Astrocyte (in vitro differentiated cells and primary cell): ENCODE measurements around the gene ARHGAP20. TPM values are rescaled to one million over a fixed set of nuclear protein-coding genes. Genes with fewer than 3 reads are reported as not detected.
A peak's percentile ranks its signal among the peaks of the same experiment; 100 is the strongest.

Source experiments
- DNase-seq: peaks from one replicate; pipeline ENCODE4 v3.0.0-alpha.2; 2010; ENCODE audit warnings: low read depth
- FAIRE-seq: peaks from 2 replicates; lab custom pipeline; 2011; peaks lifted over from hg19 to GRCh38; lab: Jason Lieb, UNC
- H2AFZ ChIP-seq: 2 replicates; pipeline ENCODE4 v1.6.0; 2012; ENCODE audit warnings: low read depth, low read length, inconsistent platforms
- H3K27ac ChIP-seq: 2 replicates; pipeline ENCODE4 v1.5.1; 2011; ENCODE audit warnings: low read depth, low read length, inconsistent platforms
- H3K27me3 ChIP-seq: 2 replicates; pipeline ENCODE4 v1.6.0; 2011; ENCODE audit warnings: low read length, inconsistent platforms; ENCODE audit not compliant: insufficient read depth
- H3K36me3 ChIP-seq: 2 replicates; pipeline ENCODE4 v1.5.1; 2011; ENCODE audit warnings: low read length, inconsistent platforms; ENCODE audit not compliant: insufficient read depth
- H3K4me1 ChIP-seq: 2 replicates; pipeline ENCODE4 v1.5.1; 2011; ENCODE audit warnings: low read length, inconsistent platforms; ENCODE audit not compliant: insufficient read depth
- H3K4me2 ChIP-seq: 2 replicates; pipeline ENCODE4 v1.6.0; 2012; ENCODE audit warnings: low read length, inconsistent platforms
- H3K4me3 ChIP-seq: 2 replicates; pipeline ENCODE4 v1.5.1; 2011; ENCODE audit warnings: low read depth, mild to moderate bottlenecking, low read length, inconsistent platforms; ENCODE audit not compliant: insufficient read depth
- H3K79me2 ChIP-seq: 2 replicates; pipeline ENCODE4 v1.6.0; 2012; ENCODE audit warnings: mild to moderate bottlenecking, low read length, inconsistent platforms; ENCODE audit not compliant: insufficient read depth
- H3K9ac ChIP-seq: 2 replicates; pipeline ENCODE4 v1.6.0; 2012; ENCODE audit warnings: mild to moderate bottlenecking, low read length, inconsistent platforms
- H3K9me3 ChIP-seq: 2 replicates; pipeline ENCODE4 v1.5.1; 2012; ENCODE audit warnings: low read depth, mild to moderate bottlenecking, low read length, inconsistent platforms; ENCODE audit not compliant: insufficient read depth
- H4K20me1 ChIP-seq: 2 replicates; pipeline ENCODE4 v1.6.0; 2012; ENCODE audit warnings: low read length, inconsistent platforms; ENCODE audit not compliant: insufficient read depth
- H3K27ac Mint-ChIP-seq: one replicate; pipeline ENCODE4 v1.8.0; 2021; ENCODE audit warnings: mild to moderate bottlenecking, mixed read lengths; ENCODE audit not compliant: unreplicated experiment
- H3K27me3 Mint-ChIP-seq: one replicate; pipeline ENCODE4 v1.8.0; 2021; ENCODE audit warnings: low read depth, mixed read lengths; ENCODE audit not compliant: unreplicated experiment
- H3K36me3 Mint-ChIP-seq: one replicate; pipeline ENCODE4 v1.8.0; 2021; ENCODE audit warnings: low read depth, mixed read lengths; ENCODE audit not compliant: unreplicated experiment
- H3K4me1 Mint-ChIP-seq: one replicate; pipeline ENCODE4 v1.8.0; 2021; ENCODE audit warnings: low read depth, mixed read lengths; ENCODE audit not compliant: unreplicated experiment
- H3K4me3 Mint-ChIP-seq: one replicate; pipeline ENCODE4 v1.8.0; 2021; ENCODE audit warnings: mild to moderate bottlenecking, moderate library complexity, mixed read lengths; ENCODE audit not compliant: unreplicated experiment
- H3K9me3 Mint-ChIP-seq: one replicate; pipeline ENCODE4 v1.8.0; 2021; ENCODE audit warnings: mild to moderate bottlenecking, mixed read lengths; ENCODE audit not compliant: unreplicated experiment
- CTCF ChIP-seq: IDR thresholded peaks from 2 replicates; pipeline ENCODE4 v1.5.1; 2011; ENCODE audit warnings: low read depth, mild to moderate bottlenecking, inconsistent platforms, low read length, moderate library complexity; ENCODE audit not compliant: insufficient read depth
- EZH2 ChIP-seq: IDR thresholded peaks from 2 replicates; pipeline ENCODE4 v1.6.1; 2012; ENCODE audit warnings: mild to moderate bottlenecking, low read length, inconsistent platforms; ENCODE audit not compliant: insufficient read depth
- total RNA-seq: library from RNA; stranded (reverse); gene quantifications from 2 replicates; pipeline ENCODE4 v1.2.1, GENCODE V29; 2021

Gene ARHGAP20
- total RNA-seq, 1 donor from 2014 or later = 0.11 TPM

- H3K79me2 ChIP-seq = no peaks in the 10 kb centered on the region
- H4K20me1 ChIP-seq = no peaks in the 10 kb centered on the region
- FAIRE-seq = no peak
- no peaks in the 10 kb centered on the region for H3K9me3 Mint-ChIP-seq
- H3K4me2 ChIP-seq = no peak overlapping the region
- no peaks in the 10 kb centered on the region for H3K27me3 Mint-ChIP-seq
- no peak overlapping the region for H3K4me3 ChIP-seq
- no peak for DNase-seq
- H3K36me3 Mint-ChIP-seq = no peaks in the 10 kb centered on the region
- H3K27ac ChIP-seq = no peak overlapping the region
- no peaks in the 10 kb centered on the region for H3K9me3 ChIP-seq
- no peaks in the 10 kb centered on the region for H3K36me3 ChIP-seq
- no peak overlapping the region for H3K9ac ChIP-seq
- peaks cover 5% of the 10 kb centered on the region for H3K4me1 Mint-ChIP-seq
- H3K27me3 ChIP-seq = no peaks in the 10 kb centered on the region
- no peaks in the 10 kb centered on the region for H3K4me1 ChIP-seq
- H3K27ac Mint-ChIP-seq = no peak overlapping the region
- H2AFZ ChIP-seq = no peak overlapping the region
- TF ChIP-seq EZH2 = no peak
- no peak for TF ChIP-seq CTCF
- H3K4me3 Mint-ChIP-seq = no peak overlapping the region
Observed at GRCh38 chr11:110665689-110666465, 46.4 kb downstream of the ARHGAP20 start.

GRCh38 chr11:110655967-110656366, 56.3 kb downstream of the ARHGAP20 start:
- Histone ChIP-seq H3K9ac (no peak overlapping the region), H3K79me2 (no peaks in the 10 kb centered on the region), H3K9me3 (no peaks in the 10 kb centered on the region), H3K4me1 (no peaks in the 10 kb centered on the region), H2AFZ (no peak overlapping the region), H3K36me3 (no peaks in the 10 kb centered on the region), H3K27me3 (no peaks in the 10 kb centered on the region), H3K4me3 (no peak overlapping the region), H3K27ac (no peak overlapping the region), H4K20me1 (no peaks in the 10 kb centered on the region), H3K4me2 (no peak overlapping the region)
- no peaks in the 10 kb centered on the region for H3K4me1 Mint-ChIP-seq
- DNase-seq (no peak), FAIRE-seq (no peak)
- TF ChIP-seq EZH2 = no peak
- TF ChIP-seq CTCF = no peak
- H3K27me3 Mint-ChIP-seq = peaks cover 3% of the 10 kb centered on the region
- H3K9me3 Mint-ChIP-seq = peaks cover 12% of the 10 kb centered on the region
- no peak overlapping the region for H3K27ac Mint-ChIP-seq
- H3K36me3 Mint-ChIP-seq = no peaks in the 10 kb centered on the region
- H3K4me3 Mint-ChIP-seq = no peak overlapping the region

DNA sequence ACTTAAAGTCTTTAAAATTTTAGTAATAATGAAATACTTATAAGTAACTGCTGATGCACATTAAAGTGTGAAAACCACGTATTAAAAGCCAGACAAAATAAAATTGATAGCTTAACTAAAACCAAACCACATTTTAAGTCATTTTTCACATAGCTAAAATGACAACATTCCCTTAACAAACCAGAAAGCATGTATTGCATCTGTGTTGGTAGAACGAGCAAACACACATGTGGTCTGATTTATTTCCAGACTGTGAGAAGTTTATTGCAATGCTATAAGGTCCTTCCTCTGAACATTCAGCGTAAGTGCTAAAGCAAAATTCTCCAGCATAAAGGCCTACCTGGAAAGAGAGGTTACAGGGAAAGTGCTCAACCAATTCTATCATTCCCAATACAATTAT, 57.8 kb downstream of the ARHGAP20 start:
- no peak for TF ChIP-seq CTCF
- no peak for TF ChIP-seq EZH2
- no peaks in the 10 kb centered on the region for H3K36me3 ChIP-seq
- no peak overlapping the region for H3K27ac Mint-ChIP-seq

More for the DNA sequence above, 57.8 kb downstream of the ARHGAP20 start:
- no peak overlapping the region for H3K4me2 ChIP-seq
- Mint-ChIP-seq H3K4me1 (no peaks in the 10 kb centered on the region), H3K27me3 (peaks cover 3% of the 10 kb centered on the region), H3K4me3 (no peak overlapping the region), H3K9me3 (peaks cover 16% of the 10 kb centered on the region), H3K36me3 (no peaks in the 10 kb centered on the region)
- no peaks in the 10 kb centered on the region for H4K20me1 ChIP-seq
- FAIRE-seq (no peak), DNase-seq (peak; percentile 5)
- H3K4me3 ChIP-seq = no peak overlapping the region
- H3K79me2 ChIP-seq = no peaks in the 10 kb centered on the region
- H3K4me1 ChIP-seq = no peaks in the 10 kb centered on the region
- H3K27ac ChIP-seq = no peak overlapping the region
- no peak overlapping the region for H3K9ac ChIP-seq
- no peaks in the 10 kb centered on the region for H3K9me3 ChIP-seq
- H2AFZ ChIP-seq = no peak overlapping the region
- H3K27me3 ChIP-seq = no peaks in the 10 kb centered on the region
